HepG2 (cell line): ENCODE measurements around the gene SMARCC1.

Experiments used
- ADNP ChIP-seq: sonication (generic); formaldehyde crosslinking; IDR thresholded peaks from 2 replicates; pipeline ENCODE4 v1.4.0; 2020; ENCODE audit warnings: missing genetic modification reagents
- ARID2 ChIP-seq: sonication (generic); formaldehyde crosslinking; IDR thresholded peaks from 2 replicates; pipeline ENCODE4 v1.8.1; 2022; ENCODE audit warnings: mild to moderate bottlenecking, missing genetic modification reagents, borderline replicate concordance
- CTCF ChIP-seq: sonication (generic); formaldehyde crosslinking; IDR thresholded peaks from 2 replicates; pipeline ENCODE4 v1.5.0; 2020; ENCODE audit warnings: mild to moderate bottlenecking, missing genetic modification reagents, moderate library complexity
- PHF8 ChIP-seq: sonication (generic); formaldehyde crosslinking; IDR thresholded peaks from 2 replicates; pipeline ENCODE4 v1.5.0; 2020; ENCODE audit warnings: missing genetic modification reagents
- POLR2AphosphoS5 ChIP-seq: IDR thresholded peaks from 2 replicates; pipeline ENCODE4 v1.6.1; 2012; ENCODE audit warnings: low read depth, low read length
- RFX5 ChIP-seq: IDR thresholded peaks from 2 replicates; pipeline ENCODE4 v1.6.1; 2011; ENCODE audit warnings: low read depth, low read length, improper control_type of control experiment
- SSRP1 ChIP-seq: IDR thresholded peaks from 2 replicates; pipeline ENCODE4 v1.6.1; 2016; ENCODE audit warnings: control low read depth
- ZFX ChIP-seq: sonication (generic); formaldehyde crosslinking; IDR thresholded peaks from 2 replicates; pipeline ENCODE4 v1.4.0; 2020; ENCODE audit warnings: mild to moderate bottlenecking, low read depth, missing genetic modification reagents, moderate library complexity
- ZFYVE20 ChIP-seq: sonication (generic); formaldehyde crosslinking; IDR thresholded peaks from 2 replicates; pipeline ENCODE4 v1.8.0; 2023; ENCODE audit warnings: low read depth, mild to moderate bottlenecking, moderate library complexity, missing genetic modification reagents, borderline replicate concordance
- TF ChIP-seq, protein P1 (sequence below): IDR thresholded peaks from 2 replicates; pipeline ENCODE4 v1.6.1; 2012; ENCODE audit warnings: inconsistent platforms
- TF ChIP-seq, protein P2 (sequence below), 2 experiments: sonication (generic) in 1 of 2; formaldehyde crosslinking in 1 of 2; IDR thresholded peaks; 2 replicates each; pipeline versions ENCODE4 v1.5.1 to v1.6.1; 2011 to 2020; ENCODE audit warnings: borderline replicate concordance in 1 of 2, low read depth in 1 of 2, low read length in 1 of 2, mild to moderate bottlenecking in 1 of 2, missing genetic modification reagents in 1 of 2, moderate library complexity in 1 of 2
- TF ChIP-seq, protein P3 (sequence below), 2 experiments: IDR thresholded peaks; 2 replicates each; pipeline ENCODE4 v1.6.1; 2011 to 2012; ENCODE audit warnings: low read length in 2 of 2, borderline replicate concordance in 1 of 2, low read depth in 1 of 2, mild to moderate bottlenecking in 1 of 2, moderate library complexity in 1 of 2

DNA sequence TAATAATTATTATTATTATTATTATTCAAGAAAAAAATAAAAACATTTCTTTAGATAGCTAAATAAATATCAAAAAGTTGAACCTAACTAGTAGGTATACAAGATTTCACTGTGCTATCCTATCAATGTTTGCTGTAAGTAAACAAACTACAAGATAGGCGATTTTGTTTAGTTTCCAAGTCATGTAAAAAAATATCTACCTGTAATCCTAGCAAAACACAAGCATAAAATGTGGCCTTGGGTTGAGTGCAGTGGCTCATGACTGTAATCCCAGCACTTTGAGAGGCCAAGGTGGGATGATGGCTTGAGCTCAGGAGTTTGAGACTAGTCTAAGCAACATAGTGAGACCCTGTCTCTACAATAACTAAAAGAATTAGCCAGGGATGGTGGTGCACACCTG lies 131.4 kb downstream of the SMARCC1 start:
- TF ChIP-seq ZFX (CRISPR knock-in tag) (no peak), CTCF (CRISPR knock-in tag) (no peak), ZFYVE20 (no peak), PHF8 (no peak), POLR2AphosphoS5 (no peak), RFX5 (no peak), SSRP1 (CRISPR knock-in tag) (no peak), ADNP (CRISPR knock-in tag) (no peak), ARID2 (CRISPR knock-in tag) (no peak)
- TF ChIP-seq, protein P1, sequence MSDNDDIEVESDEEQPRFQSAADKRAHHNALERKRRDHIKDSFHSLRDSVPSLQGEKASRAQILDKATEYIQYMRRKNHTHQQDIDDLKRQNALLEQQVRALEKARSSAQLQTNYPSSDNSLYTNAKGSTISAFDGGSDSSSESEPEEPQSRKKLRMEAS: no peak
- TF ChIP-seq, protein P2, sequence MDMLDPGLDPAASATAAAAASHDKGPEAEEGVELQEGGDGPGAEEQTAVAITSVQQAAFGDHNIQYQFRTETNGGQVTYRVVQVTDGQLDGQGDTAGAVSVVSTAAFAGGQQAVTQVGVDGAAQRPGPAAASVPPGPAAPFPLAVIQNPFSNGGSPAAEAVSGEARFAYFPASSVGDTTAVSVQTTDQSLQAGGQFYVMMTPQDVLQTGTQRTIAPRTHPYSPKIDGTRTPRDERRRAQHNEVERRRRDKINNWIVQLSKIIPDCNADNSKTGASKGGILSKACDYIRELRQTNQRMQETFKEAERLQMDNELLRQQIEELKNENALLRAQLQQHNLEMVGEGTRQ (IDR thresholded peaks at IDR 0.05; ENCODE audit: low read depth, low read length): no peak
- TF ChIP-seq, protein P2 (CRISPR knock-in tag; IDR thresholded peaks at IDR 0.05; ENCODE audit: borderline replicate concordance): no peak
- TF ChIP-seq, protein P3, sequence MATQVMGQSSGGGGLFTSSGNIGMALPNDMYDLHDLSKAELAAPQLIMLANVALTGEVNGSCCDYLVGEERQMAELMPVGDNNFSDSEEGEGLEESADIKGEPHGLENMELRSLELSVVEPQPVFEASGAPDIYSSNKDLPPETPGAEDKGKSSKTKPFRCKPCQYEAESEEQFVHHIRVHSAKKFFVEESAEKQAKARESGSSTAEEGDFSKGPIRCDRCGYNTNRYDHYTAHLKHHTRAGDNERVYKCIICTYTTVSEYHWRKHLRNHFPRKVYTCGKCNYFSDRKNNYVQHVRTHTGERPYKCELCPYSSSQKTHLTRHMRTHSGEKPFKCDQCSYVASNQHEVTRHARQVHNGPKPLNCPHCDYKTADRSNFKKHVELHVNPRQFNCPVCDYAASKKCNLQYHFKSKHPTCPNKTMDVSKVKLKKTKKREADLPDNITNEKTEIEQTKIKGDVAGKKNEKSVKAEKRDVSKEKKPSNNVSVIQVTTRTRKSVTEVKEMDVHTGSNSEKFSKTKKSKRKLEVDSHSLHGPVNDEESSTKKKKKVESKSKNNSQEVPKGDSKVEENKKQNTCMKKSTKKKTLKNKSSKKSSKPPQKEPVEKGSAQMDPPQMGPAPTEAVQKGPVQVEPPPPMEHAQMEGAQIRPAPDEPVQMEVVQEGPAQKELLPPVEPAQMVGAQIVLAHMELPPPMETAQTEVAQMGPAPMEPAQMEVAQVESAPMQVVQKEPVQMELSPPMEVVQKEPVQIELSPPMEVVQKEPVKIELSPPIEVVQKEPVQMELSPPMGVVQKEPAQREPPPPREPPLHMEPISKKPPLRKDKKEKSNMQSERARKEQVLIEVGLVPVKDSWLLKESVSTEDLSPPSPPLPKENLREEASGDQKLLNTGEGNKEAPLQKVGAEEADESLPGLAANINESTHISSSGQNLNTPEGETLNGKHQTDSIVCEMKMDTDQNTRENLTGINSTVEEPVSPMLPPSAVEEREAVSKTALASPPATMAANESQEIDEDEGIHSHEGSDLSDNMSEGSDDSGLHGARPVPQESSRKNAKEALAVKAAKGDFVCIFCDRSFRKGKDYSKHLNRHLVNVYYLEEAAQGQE (IDR thresholded peaks at IDR 0.05; ENCODE audit: borderline replicate concordance in 1 of 2, low read depth in 1 of 2, low read length in 2 of 2): no peak
